GM06990 (cell line): ENCODE results near the gene WDR93.

Source experiments
- DNase-seq: peaks from one replicate; pipeline ENCODE4 v3.0.0-alpha.2; 2011; ENCODE audit not compliant: insufficient read length; ENCODE audit errors: extremely low read depth
- H3K27me3 ChIP-seq: replicated peaks from 2 replicates; pipeline ENCODE4 v1.6.0; 2011; ENCODE audit warnings: low read length; ENCODE audit not compliant: control insufficient read depth, insufficient read depth
- H3K36me3 ChIP-seq: 2 replicates; pipeline ENCODE4 v1.5.1; 2011; ENCODE audit warnings: low read length; ENCODE audit not compliant: control insufficient read depth, insufficient read depth
- H3K4me3 ChIP-seq: replicated peaks from 2 replicates; pipeline ENCODE4 v1.5.1; 2011; ENCODE audit warnings: low read depth, mild to moderate bottlenecking, control low read depth, low read length
- CTCF ChIP-seq: IDR thresholded peaks from 2 replicates; pipeline ENCODE4 v1.5.1; 2011; ENCODE audit warnings: low read length, control low read depth, mild to moderate bottlenecking, inconsistent platforms; ENCODE audit not compliant: insufficient read depth, poor library complexity, severe bottlenecking

WDR93 gene

GRCh38 chr15:89750560-89751542, 60.2 kb downstream of the WDR93 start, which contains the start of gene MESP1:
Gene MESP1, minus strand, starts transcription at chr15:89751249. Its CDS starts 18 bp downstream, at chr15:89751231.
- H3K36me3 ChIP-seq, result no peaks in the 10 kb centered on the region
- peaks cover 2% of the 10 kb centered on the region for H3K27me3 ChIP-seq
- peak within 1 kb of the TSS; percentile 59 for H3K4me3 ChIP-seq
- DNase-seq, result peak; percentile 91
- peak; percentile 73 for TF ChIP-seq CTCF

GRCh38 chr15:89751748-89752147, 61.1 kb downstream of the WDR93 start:
- H3K4me3 ChIP-seq, result no peak overlapping the region
- no peak for TF ChIP-seq CTCF
- no peak for DNase-seq
- H3K36me3 ChIP-seq, result no peaks in the 10 kb centered on the region
- peaks cover 2% of the 10 kb centered on the region for H3K27me3 ChIP-seq

- H3K27me3 ChIP-seq, result peaks cover 2% of the 10 kb centered on the region
- no peak overlapping the region for H3K4me3 ChIP-seq
- TF ChIP-seq CTCF, result no peak
- DNase-seq, result no peak
- H3K36me3 ChIP-seq, result no peaks in the 10 kb centered on the region
Measured at GRCh38 chr15:89753855-89754254, 63.2 kb downstream of the WDR93 start.

- Histone ChIP-seq H3K27me3 (peaks cover 2% of the 10 kb centered on the region), H3K36me3 (no peaks in the 10 kb centered on the region), H3K4me3 (no peak overlapping the region)
- no peak for TF ChIP-seq CTCF
- DNase-seq, result no peak
Measured at GRCh38 chr15:89754361-89755154, 63.9 kb downstream of the WDR93 start.

GRCh38 chr15:89755701-89756100, 65.1 kb downstream of the WDR93 start:
- Histone ChIP-seq H3K36me3 (no peaks in the 10 kb centered on the region), H3K4me3 (no peak overlapping the region), H3K27me3 (no peaks in the 10 kb centered on the region; the same call in none of the 2 replicates)
- DNase-seq, result no peak
- no peak for TF ChIP-seq CTCF
